Measurements from ENCODE around the gene EDNRA.

- TF ChIP-seq, protein P1, sequence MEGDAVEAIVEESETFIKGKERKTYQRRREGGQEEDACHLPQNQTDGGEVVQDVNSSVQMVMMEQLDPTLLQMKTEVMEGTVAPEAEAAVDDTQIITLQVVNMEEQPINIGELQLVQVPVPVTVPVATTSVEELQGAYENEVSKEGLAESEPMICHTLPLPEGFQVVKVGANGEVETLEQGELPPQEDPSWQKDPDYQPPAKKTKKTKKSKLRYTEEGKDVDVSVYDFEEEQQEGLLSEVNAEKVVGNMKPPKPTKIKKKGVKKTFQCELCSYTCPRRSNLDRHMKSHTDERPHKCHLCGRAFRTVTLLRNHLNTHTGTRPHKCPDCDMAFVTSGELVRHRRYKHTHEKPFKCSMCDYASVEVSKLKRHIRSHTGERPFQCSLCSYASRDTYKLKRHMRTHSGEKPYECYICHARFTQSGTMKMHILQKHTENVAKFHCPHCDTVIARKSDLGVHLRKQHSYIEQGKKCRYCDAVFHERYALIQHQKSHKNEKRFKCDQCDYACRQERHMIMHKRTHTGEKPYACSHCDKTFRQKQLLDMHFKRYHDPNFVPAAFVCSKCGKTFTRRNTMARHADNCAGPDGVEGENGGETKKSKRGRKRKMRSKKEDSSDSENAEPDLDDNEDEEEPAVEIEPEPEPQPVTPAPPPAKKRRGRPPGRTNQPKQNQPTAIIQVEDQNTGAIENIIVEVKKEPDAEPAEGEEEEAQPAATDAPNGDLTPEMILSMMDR (conservative IDR thresholded peaks at IDR 0.05; ENCODE audit: low read length) = no peak
- no peak for TF ChIP-seq EZH2phosphoT487 (IDR thresholded peaks at IDR 0.05; ENCODE audit: borderline replicate concordance)
Observed at GRCh38 chr4:147485167-147485566, 4.3 kb downstream of the EDNRA start.

All from Loucy (cell line).